ENCODE measurements around the gene MAP1B. TPM values are rescaled to one million over a fixed set of nuclear protein-coding genes. Genes with fewer than 3 reads are reported as not detected.

Gene MAP1B
- total RNA-seq, 1 experiment from 2014 or later = 135 TPM

- peaks cover 21% of the 10 kb centered on the region for H3K4me1 ChIP-seq (ENCODE audit: insufficient read depth, low read length, poor library complexity, severe bottlenecking)
- H3K36me3 ChIP-seq (ENCODE audit: insufficient read depth, low read length, poor library complexity, severe bottlenecking) = no peaks in the 10 kb centered on the region
- ChIA-PET CTCF (no interaction called here), POLR2A (ENCODE audit: low non-redundant PET) (no interaction called here)
- no peaks in the 10 kb centered on the region for H3K27me3 ChIP-seq (replicated peaks; ENCODE audit: insufficient read depth, low read depth, low read length, poor library complexity)
- H3K27ac ChIP-seq (ENCODE audit: low read depth, low read length, poor library complexity, severe bottlenecking) = no peak overlapping the region
- DNase-seq (ENCODE audit: low spot score) = no peak
- no peaks in the 10 kb centered on the region for H3K9me3 ChIP-seq (ENCODE audit: low read depth, low read length, poor library complexity, severe bottlenecking)
- TF ChIP-seq, protein P1, sequence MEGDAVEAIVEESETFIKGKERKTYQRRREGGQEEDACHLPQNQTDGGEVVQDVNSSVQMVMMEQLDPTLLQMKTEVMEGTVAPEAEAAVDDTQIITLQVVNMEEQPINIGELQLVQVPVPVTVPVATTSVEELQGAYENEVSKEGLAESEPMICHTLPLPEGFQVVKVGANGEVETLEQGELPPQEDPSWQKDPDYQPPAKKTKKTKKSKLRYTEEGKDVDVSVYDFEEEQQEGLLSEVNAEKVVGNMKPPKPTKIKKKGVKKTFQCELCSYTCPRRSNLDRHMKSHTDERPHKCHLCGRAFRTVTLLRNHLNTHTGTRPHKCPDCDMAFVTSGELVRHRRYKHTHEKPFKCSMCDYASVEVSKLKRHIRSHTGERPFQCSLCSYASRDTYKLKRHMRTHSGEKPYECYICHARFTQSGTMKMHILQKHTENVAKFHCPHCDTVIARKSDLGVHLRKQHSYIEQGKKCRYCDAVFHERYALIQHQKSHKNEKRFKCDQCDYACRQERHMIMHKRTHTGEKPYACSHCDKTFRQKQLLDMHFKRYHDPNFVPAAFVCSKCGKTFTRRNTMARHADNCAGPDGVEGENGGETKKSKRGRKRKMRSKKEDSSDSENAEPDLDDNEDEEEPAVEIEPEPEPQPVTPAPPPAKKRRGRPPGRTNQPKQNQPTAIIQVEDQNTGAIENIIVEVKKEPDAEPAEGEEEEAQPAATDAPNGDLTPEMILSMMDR (conservative IDR thresholded peaks at IDR 0.05; ENCODE audit: low read depth, low read length) = no peak
- no peak for TF ChIP-seq EZH2 (IDR thresholded peaks at IDR 0.05; ENCODE audit: borderline replicate concordance, low read depth, low read length, poor library complexity, severe bottlenecking)
- no TSS peak for BruUV-seq (replicated peaks)
- H3K4me3 ChIP-seq (ENCODE audit: low read depth, low read length, poor library complexity, severe bottlenecking) = no peak overlapping the region
- intact Hi-C loops (cut with micrococcal nuclease; ENCODE audit: unreplicated experiment) = no loop called here
These were observed 45.3 kb downstream of the MAP1B start for GRCh38 chr5:72152545-72152944.

- BruUV-seq (replicated peaks) = no TSS peak
- POLR2A ChIA-PET (ENCODE audit: low non-redundant PET) = no interaction called here
- H3K4me1 ChIP-seq (ENCODE audit: insufficient read depth, low read length, poor library complexity, severe bottlenecking) = peaks cover 21% of the 10 kb centered on the region
These were observed 46.3 kb downstream of the MAP1B start for GRCh38 chr5:72153551-72153950.

DNA sequence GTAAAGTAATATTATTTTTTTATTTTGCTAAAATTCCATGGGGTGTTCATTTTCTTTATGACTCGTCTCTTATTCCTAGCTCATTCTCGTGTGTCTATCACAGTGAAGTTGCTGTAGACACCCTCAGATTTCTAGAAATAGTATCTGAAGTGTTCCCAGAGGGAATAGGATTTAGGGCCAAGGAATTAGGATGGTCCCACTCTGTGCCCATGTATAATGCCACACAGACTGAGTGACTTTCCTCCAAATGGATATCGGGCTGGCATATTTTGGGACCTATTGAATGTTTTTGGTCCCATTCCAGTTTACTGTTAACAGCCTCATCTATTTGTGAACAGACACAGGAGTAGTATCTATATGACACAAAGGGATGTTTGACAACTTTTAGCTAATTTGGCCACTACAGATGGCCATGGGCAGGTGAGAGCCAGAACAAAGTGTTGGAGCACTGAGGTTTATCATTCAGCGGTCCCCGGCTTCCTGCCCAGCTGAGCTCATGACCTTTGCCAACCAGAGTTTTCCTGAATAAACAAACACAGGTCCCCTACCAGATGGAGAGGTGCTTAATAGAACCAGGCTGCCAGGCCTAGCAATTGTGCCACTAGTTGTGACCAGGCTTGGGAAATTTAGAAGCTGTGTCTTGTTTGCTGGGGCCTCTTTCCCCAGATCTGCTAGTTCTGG lies 46.9 kb downstream of the MAP1B start:
- TF ChIP-seq, protein P1 (conservative IDR thresholded peaks at IDR 0.05; ENCODE audit: low read depth, low read length) = no peak
- TF ChIP-seq EZH2 (IDR thresholded peaks at IDR 0.05; ENCODE audit: borderline replicate concordance, low read depth, low read length, poor library complexity, severe bottlenecking) = no peak
- POLR2A ChIA-PET (ENCODE audit: low non-redundant PET) = no interaction called here
- no peaks in the 10 kb centered on the region for H3K36me3 ChIP-seq (ENCODE audit: insufficient read depth, low read length, poor library complexity, severe bottlenecking)
- H3K27ac ChIP-seq (ENCODE audit: low read depth, low read length, poor library complexity, severe bottlenecking) = no peak overlapping the region
- DNase-seq (ENCODE audit: low spot score) = no peak
- no peaks in the 10 kb centered on the region for H3K9me3 ChIP-seq (ENCODE audit: low read depth, low read length, poor library complexity, severe bottlenecking)
- intact Hi-C loops (cut with micrococcal nuclease; ENCODE audit: unreplicated experiment) = no loop called here
- no peak overlapping the region for H3K4me3 ChIP-seq (ENCODE audit: low read depth, low read length, poor library complexity, severe bottlenecking)
- CTCF ChIA-PET = no interaction called here
- no peaks in the 10 kb centered on the region for H3K27me3 ChIP-seq (replicated peaks; ENCODE audit: insufficient read depth, low read depth, low read length, poor library complexity)
- no TSS peak for BruUV-seq (replicated peaks)
- peaks cover 20% of the 10 kb centered on the region for H3K4me1 ChIP-seq (ENCODE audit: insufficient read depth, low read length, poor library complexity, severe bottlenecking)

More at GRCh38 chr5:72153551-72153950, 46.3 kb downstream of the MAP1B start:
- DNase-seq (ENCODE audit: low spot score) = no peak
- no peaks in the 10 kb centered on the region for H3K27me3 ChIP-seq (replicated peaks; ENCODE audit: insufficient read depth, low read depth, low read length, poor library complexity)
- CTCF ChIA-PET = no interaction called here
- H3K27ac ChIP-seq (ENCODE audit: low read depth, low read length, poor library complexity, severe bottlenecking) = no peak overlapping the region
- intact Hi-C loops (cut with micrococcal nuclease; ENCODE audit: unreplicated experiment) = no loop called here
- no peaks in the 10 kb centered on the region for H3K9me3 ChIP-seq (ENCODE audit: low read depth, low read length, poor library complexity, severe bottlenecking)
- no peak for TF ChIP-seq EZH2 (IDR thresholded peaks at IDR 0.05; ENCODE audit: borderline replicate concordance, low read depth, low read length, poor library complexity, severe bottlenecking)
- TF ChIP-seq, protein P1 (conservative IDR thresholded peaks at IDR 0.05; ENCODE audit: low read depth, low read length) = no peak
- H3K36me3 ChIP-seq (ENCODE audit: insufficient read depth, low read length, poor library complexity, severe bottlenecking) = no peaks in the 10 kb centered on the region
- no peak overlapping the region for H3K4me3 ChIP-seq (ENCODE audit: low read depth, low read length, poor library complexity, severe bottlenecking)
